NCI-H748 treated with DMSO at 0.1 percent for 48 hours (cell line): ENCODE results near the gene SMC4.
"Not testable (repeated sequence)": the region's sequence is repeated elsewhere in the genome, so short reads cannot be mapped to it uniquely, and the experiment has no call there.

Experiments
- DNase-seq: peaks from one replicate; lab custom pipeline; 2025; lab: John Stamatoyannopoulos, UW

The SMC4 gene

GRCh38 chr3:160399125-160400029 is at the start of gene SMC4, which contains the start of gene IFT80:
Gene SMC4 (plus strand): TSS chr3:160399650. CDS start chr3:160400827, 1,177 bp downstream.
Gene IFT80 (minus strand): TSS chr3:160399225. CDS start chr3:160384600, 14,625 bp downstream.
- DNase-seq: peak; percentile 86

- no peak for DNase-seq
These were observed 43.6 kb upstream of the SMC4 start for GRCh38 chr3:160355826-160356225.

- not testable (repeated sequence) for DNase-seq
These were observed 36.6 kb upstream of the SMC4 start for GRCh38 chr3:160362896-160363295.

- DNase-seq: no peak
These were observed 33.5 kb upstream of the SMC4 start for GRCh38 chr3:160365869-160366522.

- DNase-seq: no peak
These were observed 30.6 kb upstream of the SMC4 start for GRCh38 chr3:160368804-160369203.

- no peak for DNase-seq
These were observed 29.7 kb upstream of the SMC4 start for GRCh38 chr3:160369784-160370183.

GRCh38 chr3:160370987-160371857 is 28.2 kb upstream of the SMC4 start:
- DNase-seq: no peak

- no peak for DNase-seq
These were observed 26.7 kb upstream of the SMC4 start for GRCh38 chr3:160372780-160373179.

- DNase-seq: no peak
These were observed 25.8 kb upstream of the SMC4 start for GRCh38 chr3:160373655-160374054.

GRCh38 chr3:160374472-160374871 is 25.0 kb upstream of the SMC4 start:
- DNase-seq: no peak

GRCh38 chr3:160374925-160375324 is 24.5 kb upstream of the SMC4 start:
- no peak for DNase-seq

GRCh38 chr3:160376681-160377080 is 22.8 kb upstream of the SMC4 start:
- DNase-seq: no peak

- no peak for DNase-seq
These were observed 20.9 kb upstream of the SMC4 start for GRCh38 chr3:160378331-160379109.

GRCh38 chr3:160379628-160380214 is 19.7 kb upstream of the SMC4 start:
- DNase-seq: no peak

GRCh38 chr3:160381470-160381869 is 18.0 kb upstream of the SMC4 start:
- DNase-seq: no peak

- no peak for DNase-seq
These were observed 14.7 kb upstream of the SMC4 start for GRCh38 chr3:160384639-160385318.

- no peak for DNase-seq
These were observed 8.8 kb upstream of the SMC4 start for GRCh38 chr3:160390565-160391138.

GRCh38 chr3:160392798-160393197 is 6.7 kb upstream of the SMC4 start:
- DNase-seq: no peak

GRCh38 chr3:160393346-160394008 is 6.0 kb upstream of the SMC4 start:
- DNase-seq: no peak

GRCh38 chr3:160394009-160394392 is 5.4 kb upstream of the SMC4 start:
- DNase-seq: no peak
